Measurements from ENCODE around the gene HINT2.

HINT2 gene

DNA sequence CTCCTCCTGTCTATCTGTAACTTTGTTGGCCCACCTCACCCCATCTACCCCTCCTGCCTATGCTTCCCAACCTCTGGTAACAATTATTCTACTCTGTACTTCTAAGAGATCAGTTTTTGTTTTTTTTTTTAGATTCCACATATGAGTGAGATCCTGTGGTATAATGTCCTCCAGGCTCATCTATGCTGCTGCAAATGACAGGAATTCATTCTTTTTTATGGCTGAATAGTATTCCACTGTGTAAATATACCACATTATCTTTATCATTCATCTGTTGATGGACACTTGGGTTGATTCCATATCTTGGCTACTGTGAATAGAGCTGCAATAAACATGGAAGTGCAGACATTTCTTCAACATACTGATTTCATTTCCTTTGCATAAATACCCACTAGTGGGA, 31.4 kb downstream of the HINT2 start:
- H3K4me3 ChIP-seq (ENCODE audit: low read depth, low read length) = no peak overlapping the region
- no peak for DNase-seq (ENCODE audit: low read depth, low spot score)
- in situ Hi-C loops (cut with HindIII; ENCODE audit: low sequenced_read_pairs) = no loop called here
- TF ChIP-seq, protein P1, sequence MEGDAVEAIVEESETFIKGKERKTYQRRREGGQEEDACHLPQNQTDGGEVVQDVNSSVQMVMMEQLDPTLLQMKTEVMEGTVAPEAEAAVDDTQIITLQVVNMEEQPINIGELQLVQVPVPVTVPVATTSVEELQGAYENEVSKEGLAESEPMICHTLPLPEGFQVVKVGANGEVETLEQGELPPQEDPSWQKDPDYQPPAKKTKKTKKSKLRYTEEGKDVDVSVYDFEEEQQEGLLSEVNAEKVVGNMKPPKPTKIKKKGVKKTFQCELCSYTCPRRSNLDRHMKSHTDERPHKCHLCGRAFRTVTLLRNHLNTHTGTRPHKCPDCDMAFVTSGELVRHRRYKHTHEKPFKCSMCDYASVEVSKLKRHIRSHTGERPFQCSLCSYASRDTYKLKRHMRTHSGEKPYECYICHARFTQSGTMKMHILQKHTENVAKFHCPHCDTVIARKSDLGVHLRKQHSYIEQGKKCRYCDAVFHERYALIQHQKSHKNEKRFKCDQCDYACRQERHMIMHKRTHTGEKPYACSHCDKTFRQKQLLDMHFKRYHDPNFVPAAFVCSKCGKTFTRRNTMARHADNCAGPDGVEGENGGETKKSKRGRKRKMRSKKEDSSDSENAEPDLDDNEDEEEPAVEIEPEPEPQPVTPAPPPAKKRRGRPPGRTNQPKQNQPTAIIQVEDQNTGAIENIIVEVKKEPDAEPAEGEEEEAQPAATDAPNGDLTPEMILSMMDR (IDR thresholded peaks at IDR 0.05; ENCODE audit: low read depth, low read length) = no peak

DNA sequence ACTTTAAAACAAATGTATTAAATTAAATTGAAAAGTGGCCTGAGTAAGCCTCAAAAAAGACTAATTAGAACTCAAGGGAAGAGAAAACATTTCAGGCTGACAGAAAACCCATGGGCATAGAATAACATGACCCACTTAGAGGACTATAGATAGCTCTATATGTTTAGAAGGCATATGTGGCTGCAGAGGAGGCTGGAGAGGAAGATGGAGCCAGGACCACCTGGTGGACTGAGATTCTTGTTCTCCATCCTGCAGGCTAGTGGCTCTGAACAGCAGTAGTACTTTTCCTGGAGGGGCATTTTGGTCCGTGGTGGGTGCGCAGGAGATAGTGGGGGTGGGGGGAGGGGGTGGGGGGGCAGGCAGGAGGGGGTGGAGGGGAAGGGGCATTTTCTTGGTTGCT, 33.8 kb downstream of the HINT2 start:
- in situ Hi-C loops (cut with HindIII; ENCODE audit: low sequenced_read_pairs) = no loop called here
- DNase-seq (ENCODE audit: low read depth, low spot score) = no peak
- no peak overlapping the region for H3K4me3 ChIP-seq (ENCODE audit: low read depth, low read length)
- TF ChIP-seq, protein P1 (IDR thresholded peaks at IDR 0.05; ENCODE audit: low read depth, low read length) = no peak

DNA sequence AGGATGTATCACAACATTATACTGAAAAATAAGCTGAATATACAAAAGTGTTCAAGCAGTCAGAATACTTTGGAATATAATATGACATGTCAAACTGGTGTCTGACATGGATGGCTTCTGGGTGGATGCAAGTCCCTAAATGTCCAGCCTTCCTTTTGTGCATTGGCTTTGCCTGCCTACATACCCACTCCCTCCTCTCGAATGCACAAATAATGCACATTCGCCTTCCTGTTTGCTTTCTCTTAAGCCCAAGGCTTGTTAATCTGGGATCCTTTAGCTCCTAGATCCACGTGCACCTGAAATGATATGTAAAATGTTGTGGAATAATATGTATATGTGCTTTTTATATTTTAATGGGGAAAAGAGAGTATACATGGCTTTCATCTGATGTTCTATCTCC, 36.3 kb downstream of the HINT2 start:
- no peak for DNase-seq (ENCODE audit: low read depth, low spot score)
- TF ChIP-seq, protein P1 (IDR thresholded peaks at IDR 0.05; ENCODE audit: low read depth, low read length) = no peak
- H3K4me3 ChIP-seq (ENCODE audit: low read depth, low read length) = no peak overlapping the region
- in situ Hi-C loops (cut with HindIII; ENCODE audit: low sequenced_read_pairs) = no loop called here

DNA sequence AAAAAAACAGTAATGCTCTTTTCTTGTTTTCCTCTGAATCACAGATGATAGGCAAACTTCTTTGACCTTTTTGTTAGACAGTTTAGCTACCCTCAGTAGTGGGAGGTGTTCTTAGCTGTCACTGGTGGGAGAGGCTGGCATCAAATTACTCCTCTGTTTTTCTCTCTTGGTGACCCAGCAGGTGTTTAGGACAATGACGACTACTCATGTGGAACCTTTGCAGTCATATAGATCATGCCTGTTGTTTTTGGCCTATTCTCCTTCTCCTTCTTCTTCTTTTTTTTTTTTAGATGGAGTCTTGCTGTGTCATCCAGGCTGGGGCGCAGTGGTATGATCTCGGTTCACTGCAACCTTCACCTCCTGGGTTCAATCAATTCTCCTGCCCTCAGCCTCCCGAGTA, 38.8 kb downstream of the HINT2 start:
- in situ Hi-C loops (cut with HindIII; ENCODE audit: low sequenced_read_pairs) = no loop called here
- no peak overlapping the region for H3K4me3 ChIP-seq (ENCODE audit: low read depth, low read length)
- DNase-seq (ENCODE audit: low read depth, low spot score) = no peak
- TF ChIP-seq, protein P1 (IDR thresholded peaks at IDR 0.05; ENCODE audit: low read depth, low read length) = no peak

DNA sequence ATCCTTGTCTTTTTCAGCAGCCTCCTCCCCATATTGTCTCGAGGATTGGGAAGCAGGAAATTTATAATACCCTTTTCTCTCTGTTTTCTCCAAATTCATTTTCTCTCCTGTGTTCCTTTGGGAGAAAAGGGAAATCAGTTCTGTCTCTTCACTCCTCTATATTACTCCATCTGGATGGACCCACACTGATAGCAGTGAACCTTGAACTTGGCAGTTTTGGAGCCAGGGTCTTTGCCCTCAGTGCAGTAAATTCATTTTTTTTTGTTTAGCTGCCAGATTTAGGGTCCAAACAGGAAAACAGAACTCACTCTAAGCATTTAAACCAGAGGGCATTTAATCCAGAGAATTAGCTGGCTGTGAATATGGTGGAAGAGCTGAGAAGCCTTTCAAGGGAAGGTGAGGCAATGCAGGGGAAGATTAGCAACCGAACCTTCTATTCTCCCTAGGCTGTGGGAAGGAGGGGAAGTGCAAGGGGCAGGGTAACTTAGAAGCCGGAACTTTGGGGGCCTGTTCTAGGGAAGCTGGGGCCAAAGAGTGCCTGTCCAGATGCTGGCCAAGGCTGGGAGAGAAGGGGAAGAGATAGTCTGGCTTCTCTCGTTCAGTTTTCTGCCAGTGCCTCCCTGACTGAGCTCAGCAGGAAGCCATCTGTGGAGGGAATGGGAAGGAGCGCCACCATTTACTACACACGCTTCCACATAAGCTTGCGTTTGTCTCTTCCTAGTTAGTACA, 39.8 kb downstream of the HINT2 start:
- in situ Hi-C loops (cut with HindIII; ENCODE audit: low sequenced_read_pairs) = no loop called here
- DNase-seq (ENCODE audit: low read depth, low spot score) = no peak
- H3K4me3 ChIP-seq (ENCODE audit: low read depth, low read length) = no peak overlapping the region
- TF ChIP-seq, protein P1 (IDR thresholded peaks at IDR 0.05; ENCODE audit: low read depth, low read length) = no peak

DNA sequence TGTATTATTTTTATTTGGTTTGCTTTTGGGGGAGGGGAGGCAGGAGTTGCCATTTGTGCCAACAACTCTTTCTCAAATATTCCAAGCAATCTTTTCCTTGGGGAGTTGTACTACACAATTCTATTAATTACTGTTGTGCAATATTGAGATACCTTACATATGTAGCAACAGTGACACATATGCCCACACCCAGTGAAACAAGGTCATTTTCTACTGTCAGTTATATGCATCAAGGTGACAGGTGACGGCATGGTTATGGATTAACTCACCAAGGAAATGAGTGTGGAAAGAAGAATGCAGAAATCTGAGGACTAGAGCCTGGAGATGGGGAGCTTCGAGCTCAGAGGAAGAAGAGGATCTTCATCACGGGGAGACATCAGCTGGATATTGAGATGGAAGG, 42.9 kb downstream of the HINT2 start:
- TF ChIP-seq, protein P1 (IDR thresholded peaks at IDR 0.05; ENCODE audit: low read depth, low read length) = no peak
- H3K4me3 ChIP-seq (ENCODE audit: low read depth, low read length) = no peak overlapping the region
- DNase-seq (ENCODE audit: low read depth, low spot score) = no peak
- in situ Hi-C loops (cut with HindIII; ENCODE audit: low sequenced_read_pairs) = no loop called here

Data from astrocyte of the spinal cord (primary cell).